Measurements from ENCODE around the gene UAP1L1.

UAP1L1 gene, protein sequence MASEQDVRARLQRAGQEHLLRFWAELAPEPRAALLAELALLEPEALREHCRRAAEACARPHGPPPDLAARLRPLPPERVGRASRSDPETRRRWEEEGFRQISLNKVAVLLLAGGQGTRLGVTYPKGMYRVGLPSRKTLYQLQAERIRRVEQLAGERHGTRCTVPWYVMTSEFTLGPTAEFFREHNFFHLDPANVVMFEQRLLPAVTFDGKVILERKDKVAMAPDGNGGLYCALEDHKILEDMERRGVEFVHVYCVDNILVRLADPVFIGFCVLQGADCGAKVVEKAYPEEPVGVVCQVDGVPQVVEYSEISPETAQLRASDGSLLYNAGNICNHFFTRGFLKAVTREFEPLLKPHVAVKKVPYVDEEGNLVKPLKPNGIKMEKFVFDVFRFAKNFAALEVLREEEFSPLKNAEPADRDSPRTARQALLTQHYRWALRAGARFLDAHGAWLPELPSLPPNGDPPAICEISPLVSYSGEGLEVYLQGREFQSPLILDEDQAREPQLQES

DNA sequence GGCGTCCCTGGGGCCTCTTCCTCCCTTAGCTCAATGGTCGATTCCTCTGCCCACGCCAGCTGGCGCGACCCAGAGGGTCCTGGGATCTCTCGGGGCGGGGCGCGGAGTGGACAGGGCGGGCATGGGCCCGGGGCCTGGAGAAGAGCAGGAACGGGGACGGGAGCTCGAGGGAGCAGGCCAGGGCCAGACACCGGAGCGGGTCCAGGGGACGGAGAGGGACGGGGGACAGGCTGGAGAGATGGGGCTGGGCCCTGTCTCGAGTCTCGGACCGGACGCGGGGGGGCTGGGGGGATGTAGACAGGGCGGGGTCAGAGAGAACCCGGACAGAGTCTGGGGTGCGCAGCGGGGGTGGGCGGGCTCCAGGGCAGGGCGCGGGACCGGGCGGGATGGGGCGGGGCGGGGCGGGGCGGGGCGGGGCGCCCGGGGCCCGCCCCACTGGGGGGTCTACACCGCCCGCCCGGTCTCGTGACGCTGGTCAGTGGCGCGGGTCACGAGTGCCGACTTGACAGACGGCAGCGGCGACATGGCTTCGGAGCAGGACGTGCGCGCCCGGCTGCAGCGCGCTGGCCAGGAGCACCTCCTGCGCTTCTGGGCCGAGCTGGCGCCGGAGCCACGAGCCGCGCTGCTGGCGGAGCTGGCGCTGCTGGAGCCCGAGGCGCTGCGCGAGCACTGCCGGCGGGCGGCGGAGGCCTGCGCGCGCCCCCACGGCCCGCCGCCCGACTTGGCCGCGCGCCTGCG lies at the start of gene UAP1L1:
UAP1L1 (plus strand) TSS at position 508 of the 738 bp plus-strand sequence; CDS start at position 524, 16 bp downstream.
- peak within 1 kb of the TSS; percentile 70 to 87 for H3K4me3 ChIP-seq (replicated peaks in 1 of 2; ENCODE audit: low read depth in 2 of 2, low read length in 2 of 2)
- TF ChIP-seq, protein P1, sequence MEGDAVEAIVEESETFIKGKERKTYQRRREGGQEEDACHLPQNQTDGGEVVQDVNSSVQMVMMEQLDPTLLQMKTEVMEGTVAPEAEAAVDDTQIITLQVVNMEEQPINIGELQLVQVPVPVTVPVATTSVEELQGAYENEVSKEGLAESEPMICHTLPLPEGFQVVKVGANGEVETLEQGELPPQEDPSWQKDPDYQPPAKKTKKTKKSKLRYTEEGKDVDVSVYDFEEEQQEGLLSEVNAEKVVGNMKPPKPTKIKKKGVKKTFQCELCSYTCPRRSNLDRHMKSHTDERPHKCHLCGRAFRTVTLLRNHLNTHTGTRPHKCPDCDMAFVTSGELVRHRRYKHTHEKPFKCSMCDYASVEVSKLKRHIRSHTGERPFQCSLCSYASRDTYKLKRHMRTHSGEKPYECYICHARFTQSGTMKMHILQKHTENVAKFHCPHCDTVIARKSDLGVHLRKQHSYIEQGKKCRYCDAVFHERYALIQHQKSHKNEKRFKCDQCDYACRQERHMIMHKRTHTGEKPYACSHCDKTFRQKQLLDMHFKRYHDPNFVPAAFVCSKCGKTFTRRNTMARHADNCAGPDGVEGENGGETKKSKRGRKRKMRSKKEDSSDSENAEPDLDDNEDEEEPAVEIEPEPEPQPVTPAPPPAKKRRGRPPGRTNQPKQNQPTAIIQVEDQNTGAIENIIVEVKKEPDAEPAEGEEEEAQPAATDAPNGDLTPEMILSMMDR (IDR thresholded peaks at IDR 0.05; ENCODE audit: low read depth, low read length): no peak
- peak; percentile 39 to 73 for DNase-seq (ENCODE audit: low read depth in 2 of 2)

DNA sequence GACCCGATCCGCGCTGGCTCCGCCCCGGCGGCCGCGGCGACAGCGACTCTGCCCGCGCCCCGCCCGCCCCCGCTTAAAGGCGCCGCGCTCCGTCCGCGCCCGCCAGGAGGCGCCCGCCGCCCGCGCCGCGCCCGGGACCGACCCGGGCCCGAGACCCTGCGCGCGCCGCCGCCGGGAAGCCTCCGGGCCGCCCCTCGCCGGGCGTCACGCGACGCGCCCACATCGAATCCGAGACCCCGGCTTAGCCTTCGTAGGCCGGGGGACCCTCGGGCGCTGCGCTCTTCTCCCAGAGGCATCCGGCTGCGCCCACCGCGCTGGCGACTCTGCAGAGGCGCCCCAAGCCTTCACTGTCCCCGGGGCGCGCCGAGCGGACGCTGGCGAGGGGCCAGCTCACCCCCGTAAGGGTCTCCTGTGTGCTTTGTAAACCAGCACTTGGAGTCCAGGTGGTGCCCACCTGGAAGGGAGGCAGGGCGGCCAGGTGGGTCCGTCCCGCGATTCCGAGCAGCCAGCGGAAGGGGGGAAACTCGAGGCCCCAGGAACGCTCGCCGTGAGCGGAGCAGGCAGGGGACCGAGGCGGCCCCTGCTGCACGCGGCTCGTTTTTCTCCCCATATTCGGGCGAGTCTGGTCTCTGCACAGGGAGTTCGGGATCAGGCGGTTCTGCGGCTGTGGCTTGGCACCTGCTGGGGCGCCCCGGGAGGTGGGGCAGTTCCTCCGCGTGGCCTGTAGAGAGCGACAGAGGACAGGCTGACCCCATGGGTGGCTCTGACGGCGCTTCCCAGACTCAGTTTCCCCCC lies 48.9 kb upstream of the UAP1L1 start:
- TF ChIP-seq, protein P1 (IDR thresholded peaks at IDR 0.05; ENCODE audit: low read depth, low read length): peak; percentile 56
- H3K4me3 ChIP-seq (replicated peaks in 1 of 2; ENCODE audit: low read depth in 2 of 2, low read length in 2 of 2): peak overlapping the region; percentile 49 to 53

DNA sequence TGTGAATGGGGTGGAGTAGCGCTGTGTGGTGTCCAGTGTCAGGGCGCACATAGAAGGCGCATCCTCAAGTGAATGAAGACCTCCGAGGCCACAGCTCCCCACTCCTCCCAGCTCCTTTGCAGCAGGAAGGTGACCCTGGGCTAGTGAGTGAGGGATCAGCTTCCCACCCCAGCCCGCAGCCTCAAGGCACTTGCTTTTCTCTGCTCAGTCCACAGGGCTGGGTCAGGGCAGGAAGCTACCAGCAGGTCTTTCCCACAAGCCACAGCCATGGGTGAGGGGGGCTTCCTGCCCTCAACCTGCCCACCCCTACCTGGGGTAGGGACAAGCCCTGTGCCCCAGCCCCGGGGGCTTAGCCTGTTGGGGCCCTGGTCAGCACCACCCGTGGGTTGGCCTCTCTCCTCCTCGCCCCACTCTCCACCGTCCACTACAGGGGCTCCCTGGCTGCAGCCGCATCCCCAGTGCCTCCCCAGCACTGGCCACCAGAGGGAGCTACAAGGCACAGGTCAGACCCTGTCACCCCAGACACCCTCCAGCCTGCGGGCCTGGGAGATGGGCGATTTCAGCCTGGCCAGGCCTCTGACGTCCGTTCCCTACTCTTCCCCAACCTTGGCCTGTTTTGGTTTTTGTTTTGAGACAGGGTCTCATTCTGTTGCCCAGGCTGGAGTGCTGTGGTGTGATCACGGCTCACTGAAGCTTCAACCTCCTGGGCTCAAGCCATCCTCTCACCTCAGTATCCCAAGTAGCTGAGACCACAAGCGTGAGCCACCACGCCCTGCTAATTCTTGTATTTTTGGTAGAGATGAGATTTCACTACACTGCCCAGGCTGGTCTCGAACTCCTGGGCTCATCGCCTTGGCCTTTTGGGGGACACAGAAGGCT lies 48.0 kb upstream of the UAP1L1 start:
- TF ChIP-seq, protein P1 (IDR thresholded peaks at IDR 0.05; ENCODE audit: low read depth, low read length): peak; percentile 96
- DNase-seq (ENCODE audit: low read depth in 2 of 2): peak; percentile 63 to 66
- H3K4me3 ChIP-seq (replicated peaks in 1 of 2; ENCODE audit: low read depth in 2 of 2, low read length in 2 of 2): no peak overlapping the region

More for the DNA sequence above, 48.9 kb upstream of the UAP1L1 start:
- peak; percentile 26 to 35 for DNase-seq (ENCODE audit: low read depth in 2 of 2)

DNA sequence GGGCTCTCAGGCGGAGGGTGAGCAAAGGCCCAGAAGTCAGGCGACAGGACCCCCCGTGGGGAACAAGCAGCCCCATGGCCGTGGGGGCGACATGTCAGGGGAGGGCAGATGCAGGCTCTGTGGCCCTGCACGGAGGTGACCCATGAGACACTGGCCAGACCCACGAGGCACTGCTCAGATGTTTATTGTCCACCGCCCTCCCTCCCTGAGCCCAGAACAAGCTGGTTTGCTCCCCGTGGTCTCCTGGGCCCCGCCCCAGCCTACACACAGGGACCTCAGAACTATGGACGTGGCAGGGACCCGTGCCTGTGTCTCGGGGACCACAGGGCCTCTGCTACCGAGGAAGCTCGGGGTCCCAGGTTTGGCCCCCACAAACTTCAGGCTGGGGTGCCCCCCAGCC lies 47.3 kb upstream of the UAP1L1 start:
- TF ChIP-seq, protein P1 (IDR thresholded peaks at IDR 0.05; ENCODE audit: low read depth, low read length): no peak
- DNase-seq (ENCODE audit: low read depth in 2 of 2): no peak
- H3K4me3 ChIP-seq (replicated peaks in 1 of 2; ENCODE audit: low read depth in 2 of 2, low read length in 2 of 2): no peak overlapping the region

DNA sequence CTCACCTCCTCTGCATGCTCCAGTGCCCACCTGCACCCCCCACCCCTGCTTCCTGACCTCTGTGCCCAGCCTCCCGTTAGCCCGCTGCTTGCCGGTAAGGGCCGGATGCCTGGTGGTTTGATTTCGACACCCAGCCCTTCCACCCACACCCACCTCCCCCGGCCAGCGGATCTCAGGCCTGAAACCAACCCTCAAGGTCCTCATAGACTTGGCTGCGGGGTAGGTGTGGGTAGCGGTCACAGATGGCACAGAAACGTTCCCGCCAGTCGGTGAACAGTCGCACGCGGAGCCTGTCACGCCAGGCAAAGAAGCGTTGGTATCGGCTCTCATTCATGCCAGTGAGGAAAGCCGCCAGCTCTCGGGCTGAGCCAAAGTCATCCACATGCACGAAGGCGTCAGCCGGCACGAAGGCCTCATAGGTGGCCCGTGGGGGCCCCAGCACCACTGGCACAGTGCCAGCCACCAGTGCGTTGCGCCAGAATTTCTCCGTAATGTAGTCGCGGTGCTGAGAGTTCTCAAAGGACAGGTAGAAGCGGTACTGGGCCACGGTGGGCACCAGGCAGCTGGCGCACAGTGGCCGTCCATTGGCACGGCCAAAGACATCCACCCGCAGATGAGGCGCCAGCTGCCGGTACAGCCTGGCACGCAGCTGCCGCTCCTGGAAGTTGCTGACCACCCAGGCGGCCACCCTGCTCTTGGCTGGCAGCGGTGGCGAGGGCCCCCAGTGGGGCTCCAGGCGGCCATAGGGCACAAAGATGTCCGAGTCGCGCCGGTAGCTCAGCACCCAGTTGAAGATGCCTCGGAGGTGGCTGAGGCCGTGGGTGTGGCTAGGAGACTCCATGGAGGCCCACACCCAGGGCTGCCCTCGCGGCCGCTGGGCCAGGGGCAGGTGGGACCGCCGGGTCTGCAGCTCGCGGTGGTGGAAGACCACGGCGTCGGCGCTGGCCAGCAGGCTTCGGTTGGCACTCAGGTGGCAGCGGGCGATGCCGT lies 46.5 kb upstream of the UAP1L1 start:
- TF ChIP-seq, protein P1 (IDR thresholded peaks at IDR 0.05; ENCODE audit: low read depth, low read length): no peak
- no peak for DNase-seq (ENCODE audit: low read depth in 2 of 2)

More for the DNA sequence above, 46.5 kb upstream of the UAP1L1 start:
- no peak overlapping the region for H3K4me3 ChIP-seq (replicated peaks in 1 of 2; ENCODE audit: low read depth in 2 of 2, low read length in 2 of 2)
